A673 (cell line): Measurements from ENCODE around the gene IFT122.
"Not testable (repeated sequence)": the region's sequence is repeated elsewhere in the genome, so short reads cannot be mapped to it uniquely, and the experiment has no call there.

ENCODE experiments used
- CTCF ChIP-seq: fragments of 300-800, 200-600 bp; sonication (generic); conservative IDR thresholded peaks from 2 replicates; pipeline ENCODE4 v1.5.1; 2017; ENCODE audit warnings: low read depth, mild to moderate bottlenecking, antibody characterized with exemption, low read length, moderate library complexity, mixed read lengths
- EZH2 ChIP-seq: fragments of 200-600 bp; sonication (generic); IDR thresholded peaks from 2 replicates; pipeline ENCODE4 v1.6.1; 2017; ENCODE audit warnings: borderline replicate concordance, low read depth, mild to moderate bottlenecking, mixed read lengths, antibody characterized with exemption, low read length; ENCODE audit not compliant: poor library complexity, severe bottlenecking

GRCh38 chr3:129489258-129489657, 49.2 kb downstream of the IFT122 start:
- not testable (repeated sequence) for TF ChIP-seq CTCF, EZH2
